ENCODE results near the gene BTBD1.

BTBD1 gene

GRCh38 chr15:82970696-82971095 is 96.4 kb downstream of the BTBD1 start:
- TF ChIP-seq, protein P1, sequence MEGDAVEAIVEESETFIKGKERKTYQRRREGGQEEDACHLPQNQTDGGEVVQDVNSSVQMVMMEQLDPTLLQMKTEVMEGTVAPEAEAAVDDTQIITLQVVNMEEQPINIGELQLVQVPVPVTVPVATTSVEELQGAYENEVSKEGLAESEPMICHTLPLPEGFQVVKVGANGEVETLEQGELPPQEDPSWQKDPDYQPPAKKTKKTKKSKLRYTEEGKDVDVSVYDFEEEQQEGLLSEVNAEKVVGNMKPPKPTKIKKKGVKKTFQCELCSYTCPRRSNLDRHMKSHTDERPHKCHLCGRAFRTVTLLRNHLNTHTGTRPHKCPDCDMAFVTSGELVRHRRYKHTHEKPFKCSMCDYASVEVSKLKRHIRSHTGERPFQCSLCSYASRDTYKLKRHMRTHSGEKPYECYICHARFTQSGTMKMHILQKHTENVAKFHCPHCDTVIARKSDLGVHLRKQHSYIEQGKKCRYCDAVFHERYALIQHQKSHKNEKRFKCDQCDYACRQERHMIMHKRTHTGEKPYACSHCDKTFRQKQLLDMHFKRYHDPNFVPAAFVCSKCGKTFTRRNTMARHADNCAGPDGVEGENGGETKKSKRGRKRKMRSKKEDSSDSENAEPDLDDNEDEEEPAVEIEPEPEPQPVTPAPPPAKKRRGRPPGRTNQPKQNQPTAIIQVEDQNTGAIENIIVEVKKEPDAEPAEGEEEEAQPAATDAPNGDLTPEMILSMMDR (IDR thresholded peaks at IDR 0.05; ENCODE audit: low read depth, low read length): no peak
- no peak overlapping the region for H3K4me3 ChIP-seq (ENCODE audit: low read depth, low read length)

GRCh38 chr15:82970078-82970686 is 96.9 kb downstream of the BTBD1 start:
- no peak overlapping the region for H3K4me3 ChIP-seq (ENCODE audit: low read depth, low read length)
- TF ChIP-seq, protein P1 (IDR thresholded peaks at IDR 0.05; ENCODE audit: low read depth, low read length): no peak

- TF ChIP-seq, protein P1 (IDR thresholded peaks at IDR 0.05; ENCODE audit: low read depth, low read length): no peak
- no peak overlapping the region for H3K4me3 ChIP-seq (ENCODE audit: low read depth, low read length)
These were observed 97.7 kb downstream of the BTBD1 start for GRCh38 chr15:82969353-82969752.

DNA sequence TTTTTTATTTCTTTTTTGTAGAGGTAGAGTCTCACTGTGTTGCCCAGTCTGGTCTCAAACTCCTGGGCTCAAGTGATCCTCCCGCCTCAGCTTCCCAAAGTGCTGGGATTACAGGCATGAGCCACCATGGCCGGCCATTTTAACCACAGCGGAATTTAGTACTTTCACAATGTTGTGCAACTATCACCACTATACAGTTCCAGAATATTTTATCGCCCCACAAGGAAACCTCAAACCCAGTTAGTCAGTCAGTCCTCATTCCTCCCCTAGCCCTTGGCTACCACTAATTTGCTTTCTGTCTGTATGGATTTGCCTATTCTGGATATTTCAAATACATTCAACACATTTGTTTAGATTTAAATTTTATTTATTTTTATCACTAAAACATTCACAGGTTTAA is 99.0 kb downstream of the BTBD1 start:
- TF ChIP-seq, protein P1 (IDR thresholded peaks at IDR 0.05; ENCODE audit: low read depth, low read length): no peak
- no peak overlapping the region for H3K4me3 ChIP-seq (ENCODE audit: low read depth, low read length)

DNA sequence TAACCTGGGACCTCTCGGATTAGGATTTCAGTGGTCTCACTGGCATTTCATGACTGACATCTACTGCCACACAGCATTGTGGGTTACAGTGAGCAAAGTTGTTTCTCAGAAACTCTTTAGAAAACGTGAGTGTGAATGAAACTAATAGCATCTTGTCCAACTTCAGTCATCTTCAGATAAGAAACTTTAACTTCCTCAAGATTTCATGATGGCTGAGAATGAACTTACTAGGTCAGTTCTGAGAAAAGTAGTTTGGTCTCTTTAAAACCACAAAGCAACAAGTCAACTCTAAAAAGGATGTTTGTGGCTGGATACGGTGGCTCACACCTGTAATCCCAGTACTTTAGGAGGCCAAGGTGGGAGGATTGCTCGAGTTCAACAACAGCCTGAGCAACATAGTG is 100.4 kb downstream of the BTBD1 start:
- H3K4me3 ChIP-seq (ENCODE audit: low read depth, low read length): no peak overlapping the region
- TF ChIP-seq, protein P1 (IDR thresholded peaks at IDR 0.05; ENCODE audit: low read depth, low read length): no peak
